HTR-8/SVneo (cell line): ENCODE measurements around the gene GPR4.

Experiments used
- DNase-seq: peaks from one replicate; pipeline ENCODE4 v3.0.0; 2011; ENCODE audit warnings: low spot score, mixed read lengths; ENCODE audit not compliant: insufficient read length
- FAIRE-seq: peaks from 2 replicates; lab custom pipeline; 2011; peaks lifted over from hg19 to GRCh38; lab: Jason Lieb, UNC

GPR4 gene

DNA sequence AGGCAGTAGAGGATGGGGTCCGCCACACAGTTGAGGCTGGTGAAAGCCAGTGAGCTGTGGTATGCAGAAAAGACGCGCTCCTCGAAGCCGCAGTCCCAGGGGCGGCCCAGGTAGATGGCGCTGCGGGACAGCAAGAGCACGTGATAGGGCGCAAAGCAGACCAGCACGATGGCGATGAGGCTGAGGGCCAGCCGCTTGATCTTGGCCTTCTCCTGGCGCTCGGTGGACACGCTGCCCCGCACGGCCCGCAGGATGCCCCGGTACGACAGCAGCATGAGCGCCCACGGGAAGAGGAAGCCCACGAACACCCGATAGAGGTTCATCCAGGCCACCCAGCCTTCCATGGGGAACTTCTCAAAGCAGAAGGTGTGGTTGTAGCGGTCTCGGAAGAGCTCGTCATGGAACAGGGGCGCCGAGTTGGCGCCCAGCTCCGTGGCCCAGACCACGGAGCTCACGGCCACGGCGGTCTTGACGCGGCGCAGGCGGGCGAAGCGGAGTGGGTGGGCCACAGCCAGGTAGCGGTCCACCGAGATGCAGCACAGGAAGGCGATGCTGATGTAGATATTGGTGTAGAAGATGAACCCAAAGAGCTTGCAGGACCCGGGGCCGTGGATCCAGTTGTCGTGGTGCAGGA, 10.9 kb downstream of the GPR4 start:
- DNase-seq (no peak), FAIRE-seq (no peak)

DNA sequence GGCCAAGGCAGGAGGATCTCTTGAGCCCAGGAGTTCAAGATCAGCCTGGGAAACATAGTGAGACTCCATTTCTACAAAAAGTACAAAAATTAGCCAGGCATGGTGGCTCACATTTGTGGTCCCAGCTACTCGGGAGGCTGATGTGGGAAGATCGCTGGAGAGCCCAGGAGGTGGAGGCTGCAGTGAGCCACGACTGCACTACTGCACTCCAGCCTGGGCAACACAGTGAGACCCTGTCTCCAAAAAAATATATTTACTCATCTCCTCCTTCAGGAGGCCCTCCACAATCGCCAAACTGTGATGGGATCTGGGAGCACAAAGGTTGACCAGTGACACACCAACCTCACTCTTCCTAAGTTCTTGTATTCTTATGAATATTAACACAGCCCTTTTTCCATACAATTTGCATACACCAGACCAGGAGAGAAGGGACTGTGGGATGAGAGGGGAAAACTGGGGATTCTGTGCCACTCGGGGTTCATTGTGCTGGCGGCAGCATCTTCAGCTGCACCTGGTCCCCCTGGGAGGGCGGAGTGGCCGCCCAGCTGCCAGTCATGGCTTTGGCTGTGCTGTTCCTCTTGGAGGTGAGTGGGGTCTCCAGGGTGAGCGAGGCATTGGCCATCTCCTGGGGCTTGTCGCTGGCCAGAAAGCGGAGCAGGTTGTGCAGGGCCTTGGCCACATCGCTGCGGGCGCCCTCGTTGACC, 11.6 kb downstream of the GPR4 start:
- FAIRE-seq (no peak), DNase-seq (no peak)

DNA sequence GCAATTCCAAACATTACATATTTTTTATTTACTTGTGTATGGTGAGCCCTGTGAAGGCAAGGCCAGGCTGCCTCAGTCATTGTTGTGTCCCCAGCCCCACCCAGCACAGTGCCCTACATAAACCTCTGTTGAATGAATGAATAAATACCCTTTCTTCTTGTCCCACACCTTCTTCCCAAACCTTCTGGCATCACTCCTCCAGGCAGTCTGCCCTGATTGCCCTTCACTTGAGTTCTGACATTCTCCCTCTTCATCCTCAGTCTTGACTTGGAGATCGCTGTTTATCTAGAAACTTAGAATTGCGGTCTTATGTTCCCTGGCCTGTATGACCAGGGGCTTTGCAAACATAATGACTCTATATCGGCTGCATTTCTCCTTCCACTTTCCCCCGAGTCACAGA, 12.2 kb downstream of the GPR4 start:
- no peak for DNase-seq
- no peak for FAIRE-seq

DNA sequence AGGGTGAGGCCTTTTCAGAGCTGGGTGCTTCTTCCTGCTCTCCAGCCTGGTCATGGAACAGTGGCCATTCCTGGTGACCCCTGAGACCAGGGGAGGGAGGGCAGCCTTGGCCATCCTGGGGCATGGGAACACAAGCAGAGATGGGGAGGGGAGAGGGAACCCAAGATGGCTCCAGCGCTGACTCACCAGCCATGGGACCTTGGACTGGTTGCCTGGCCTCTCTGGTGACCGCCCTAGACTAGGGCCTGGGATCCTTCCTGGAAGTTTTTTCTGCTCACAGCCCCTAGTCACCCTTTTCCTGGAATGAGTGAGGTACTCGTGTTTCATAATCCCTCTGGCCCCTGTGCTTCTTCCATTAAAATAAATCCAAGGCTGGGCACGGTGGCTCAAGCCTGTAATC, 14.1 kb downstream of the GPR4 start:
- FAIRE-seq (no peak), DNase-seq (no peak)

DNA sequence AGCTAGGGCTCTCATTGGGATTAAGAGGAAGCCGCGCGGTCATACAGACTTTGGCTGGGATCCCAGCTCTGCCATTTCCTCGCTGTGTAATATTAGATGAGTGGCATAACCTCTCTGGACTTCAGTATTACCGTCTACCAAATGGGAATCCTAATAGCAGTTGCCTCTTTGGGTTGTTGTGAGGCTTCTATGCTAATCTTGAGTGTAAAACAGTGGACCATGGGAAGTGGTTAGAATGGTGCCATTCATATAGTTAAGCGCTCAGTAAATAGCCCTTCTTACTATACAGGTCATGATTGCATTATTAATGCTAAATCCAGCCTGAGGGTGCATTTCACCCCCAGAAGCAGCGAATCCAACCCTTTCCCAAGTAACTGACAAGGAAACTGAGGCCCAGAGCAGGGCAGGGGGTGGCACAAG, 16.8 kb downstream of the GPR4 start:
- no peak for FAIRE-seq
- no peak for DNase-seq

DNA sequence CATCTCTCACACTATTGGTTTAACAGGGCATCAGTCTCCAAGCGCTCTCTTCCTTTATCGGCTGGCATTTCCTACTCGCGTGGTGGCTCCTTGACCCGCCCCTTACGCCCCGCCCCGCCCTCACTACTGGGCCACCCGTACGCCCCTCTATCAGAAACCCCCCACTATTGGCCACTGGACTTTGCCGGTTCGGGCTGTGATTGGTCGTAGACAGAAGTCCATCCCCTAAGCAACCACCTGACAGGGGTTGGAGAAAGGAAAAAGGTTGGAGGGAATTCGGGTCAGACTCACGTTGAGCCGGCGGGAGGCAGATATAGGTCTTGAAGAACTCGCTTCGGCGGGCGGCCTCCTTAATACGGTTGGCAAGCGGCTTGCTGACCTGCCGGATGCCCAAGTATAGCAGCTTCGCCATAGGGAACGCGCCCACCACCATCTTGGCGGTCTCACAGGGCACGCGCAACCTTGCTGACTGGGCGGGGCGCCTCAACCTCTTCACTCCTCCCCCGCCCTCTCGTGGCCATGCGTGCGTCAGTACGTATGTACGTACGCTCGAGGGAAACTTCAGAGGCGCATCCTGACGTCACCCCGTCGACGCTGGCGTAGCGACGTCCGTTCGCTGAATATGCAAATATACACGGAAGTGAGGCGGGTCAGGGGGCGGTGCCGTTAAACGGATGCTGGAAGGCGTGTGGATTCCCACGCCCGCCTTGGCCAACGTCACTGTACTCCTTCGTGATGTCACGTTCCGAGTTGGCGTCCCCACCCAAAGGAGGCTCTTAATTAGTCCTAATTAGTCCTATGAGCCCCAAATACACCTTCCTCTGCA, 17.5 kb downstream of the GPR4 start, which contains the start of gene OPA3:
OPA3 (minus strand) TSS at position 471 of the 826 bp plus-strand sequence; CDS start at position 433, 38 bp downstream.
- DNase-seq (peak; percentile 97), FAIRE-seq (peak; percentile 100)

DNA sequence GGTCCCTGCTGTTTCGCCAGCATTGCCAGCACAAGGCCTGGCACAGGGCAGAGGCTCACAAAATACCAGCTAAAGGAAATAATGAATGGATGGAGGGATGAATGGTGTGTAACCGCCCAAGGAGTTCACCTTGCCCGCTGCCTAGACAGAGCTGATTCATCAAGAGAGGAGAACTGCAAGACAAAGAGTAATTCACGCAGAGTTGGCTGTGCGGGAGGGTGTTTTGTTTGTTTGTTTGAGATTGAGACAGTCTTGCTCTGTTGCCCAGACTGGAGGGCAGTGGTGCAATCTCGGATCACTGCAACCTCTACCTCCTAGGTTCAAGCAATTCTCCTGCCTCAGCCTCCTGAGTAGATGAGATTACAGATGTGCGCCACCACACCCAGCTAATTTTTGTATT, 20.4 kb downstream of the GPR4 start:
- no peak for FAIRE-seq
- DNase-seq = no peak

DNA sequence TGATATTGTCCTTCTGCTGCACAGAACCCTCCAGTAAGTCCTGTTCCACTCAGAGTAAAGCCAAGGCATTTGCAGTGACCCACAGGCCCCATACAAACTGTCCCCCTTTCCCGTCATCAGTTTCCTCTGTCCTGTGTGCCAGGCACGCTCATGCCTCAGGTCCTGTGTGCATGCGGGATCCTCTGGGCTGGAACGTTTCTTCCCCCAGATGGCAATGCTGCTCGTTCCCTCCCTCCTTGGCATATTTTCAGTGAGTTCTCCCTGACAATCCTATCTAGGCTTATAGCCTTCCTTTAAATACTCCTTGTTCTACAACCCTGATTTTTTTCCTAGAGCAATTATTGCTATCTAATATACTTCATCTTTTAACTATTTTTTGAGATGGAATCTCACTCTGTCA, 23.2 kb downstream of the GPR4 start:
- FAIRE-seq (no peak), DNase-seq (no peak)

DNA sequence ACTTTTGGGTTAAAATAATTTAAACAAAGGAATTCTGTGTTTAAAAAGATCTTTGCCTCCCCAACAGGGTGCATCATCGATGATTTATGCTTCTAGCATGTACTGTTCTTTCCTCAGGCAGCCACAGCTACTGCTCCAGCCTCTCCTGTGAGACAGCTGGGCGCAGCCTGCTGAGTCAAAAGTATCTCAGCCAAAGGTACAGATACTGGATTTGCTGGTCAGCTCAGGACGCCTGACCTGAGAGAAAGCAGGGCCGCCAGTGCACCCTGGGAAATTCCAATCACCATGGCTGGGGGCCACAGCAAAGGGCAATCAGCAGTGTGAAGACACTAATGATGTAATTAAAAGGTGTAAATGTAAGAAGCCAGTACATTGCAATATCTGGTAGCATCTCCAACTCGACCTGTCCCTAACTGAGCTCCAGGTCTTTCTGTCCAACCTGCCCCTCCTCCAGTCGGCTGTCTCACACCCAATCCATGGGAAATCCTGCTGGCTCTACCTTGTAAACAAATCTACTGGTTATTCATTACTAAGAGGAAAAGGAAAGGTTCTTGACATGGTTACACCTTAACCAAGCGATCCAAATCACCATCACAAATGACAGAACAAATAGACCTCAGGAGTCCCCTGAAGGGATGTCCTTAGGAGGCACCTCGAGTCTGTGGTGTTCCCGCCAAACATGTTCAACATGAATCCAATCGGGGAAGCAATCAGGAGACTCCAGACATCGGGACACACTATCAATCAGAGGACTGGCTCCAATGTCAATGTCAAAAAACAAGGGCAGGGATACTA, 24.7 kb downstream of the GPR4 start:
- FAIRE-seq (peak; percentile 93), DNase-seq (peak; percentile 80)

DNA sequence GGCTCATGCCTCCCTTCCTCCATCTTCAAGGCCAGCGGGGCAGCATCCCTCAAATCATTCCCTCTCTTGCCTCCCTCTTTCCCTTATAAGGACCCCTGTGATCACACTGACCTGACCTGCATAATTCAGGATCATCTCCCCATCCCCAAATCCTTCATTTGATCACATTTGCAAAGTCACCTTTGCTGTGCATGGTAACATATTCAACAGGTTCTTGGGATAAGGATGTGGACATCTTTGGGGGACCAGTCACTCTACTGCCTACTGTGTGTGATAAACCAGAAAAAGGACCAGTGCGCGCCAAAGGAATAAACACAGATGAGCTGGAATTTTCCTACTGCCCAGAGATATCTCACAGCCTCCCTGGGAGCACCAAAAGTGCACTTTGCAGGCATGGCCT, 25.3 kb downstream of the GPR4 start:
- DNase-seq (no peak), FAIRE-seq (no peak)

DNA sequence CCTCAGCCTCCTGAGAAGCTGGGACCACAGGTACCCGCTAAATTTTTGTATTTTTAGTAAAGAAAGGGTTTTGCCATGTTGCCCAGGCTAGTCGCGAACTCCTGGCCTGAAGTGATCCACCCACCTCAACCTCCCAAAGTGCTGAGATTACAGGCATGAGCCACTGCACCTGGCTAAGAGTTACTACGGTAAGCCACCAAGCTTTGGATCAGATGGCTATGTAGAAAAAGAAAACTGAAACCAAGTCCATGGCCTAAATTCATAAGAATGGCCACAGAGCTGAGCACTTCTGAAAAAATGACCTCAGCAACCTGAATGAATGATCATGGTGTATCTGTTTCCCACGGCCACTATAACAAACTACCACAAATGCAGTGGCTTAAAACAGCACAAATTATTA, 26.8 kb downstream of the GPR4 start:
- DNase-seq (no peak), FAIRE-seq (no peak)

DNA sequence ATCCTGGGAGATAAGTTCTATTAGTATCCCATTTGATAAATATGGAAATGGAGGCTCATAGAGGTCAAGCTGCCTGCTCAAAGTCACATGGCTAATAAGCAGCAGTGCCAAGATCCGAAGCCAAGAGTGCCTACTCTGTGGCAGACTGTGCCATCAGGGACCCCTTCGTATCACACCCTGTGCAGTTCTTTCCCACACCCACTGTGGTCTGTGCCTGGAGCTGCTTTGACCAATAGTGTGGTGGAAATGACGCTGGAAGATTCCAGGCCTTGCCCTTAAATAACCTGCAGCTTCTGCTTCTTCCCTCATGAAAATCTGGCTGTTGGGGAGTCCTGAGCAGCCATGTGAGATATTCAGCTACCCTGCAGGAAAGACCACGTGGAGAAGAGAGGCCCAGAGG, 27.5 kb downstream of the GPR4 start:
- DNase-seq (no peak), FAIRE-seq (no peak)

DNA sequence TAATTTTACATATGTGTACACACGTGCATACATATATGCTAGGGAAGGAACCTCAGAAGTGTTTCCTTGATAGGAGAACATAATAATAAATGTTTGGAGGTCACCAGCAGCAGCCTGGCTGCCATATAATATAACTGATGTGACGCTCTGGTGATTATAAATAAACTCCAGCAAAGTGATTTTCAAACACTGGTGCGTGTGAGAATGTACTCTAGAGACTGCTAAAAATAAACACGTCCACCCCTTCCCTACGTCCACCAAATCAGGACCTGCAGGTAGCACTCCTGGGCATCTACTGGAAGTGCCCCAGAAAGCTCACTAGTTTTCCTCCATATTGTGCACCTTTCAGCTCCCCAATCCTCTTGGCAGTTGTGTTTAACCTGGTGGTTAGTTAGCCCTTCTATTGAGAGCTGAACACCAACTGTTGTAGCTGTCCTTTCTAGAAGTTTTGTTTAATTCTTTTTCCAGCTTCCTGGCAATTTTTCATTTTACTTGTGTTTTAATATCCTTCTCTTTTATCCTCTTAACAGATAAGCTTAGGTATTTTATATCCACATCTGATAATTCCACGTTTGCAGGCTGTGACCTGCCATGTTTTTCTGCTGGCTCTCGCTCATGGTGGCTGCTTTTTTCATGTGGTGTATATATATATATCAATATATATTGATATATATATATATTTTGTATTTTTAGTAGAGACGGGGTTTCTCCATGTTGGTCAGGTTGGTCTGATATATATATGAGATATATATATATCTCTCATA, 30.4 kb downstream of the GPR4 start:
- no peak for FAIRE-seq
- DNase-seq = no peak

DNA sequence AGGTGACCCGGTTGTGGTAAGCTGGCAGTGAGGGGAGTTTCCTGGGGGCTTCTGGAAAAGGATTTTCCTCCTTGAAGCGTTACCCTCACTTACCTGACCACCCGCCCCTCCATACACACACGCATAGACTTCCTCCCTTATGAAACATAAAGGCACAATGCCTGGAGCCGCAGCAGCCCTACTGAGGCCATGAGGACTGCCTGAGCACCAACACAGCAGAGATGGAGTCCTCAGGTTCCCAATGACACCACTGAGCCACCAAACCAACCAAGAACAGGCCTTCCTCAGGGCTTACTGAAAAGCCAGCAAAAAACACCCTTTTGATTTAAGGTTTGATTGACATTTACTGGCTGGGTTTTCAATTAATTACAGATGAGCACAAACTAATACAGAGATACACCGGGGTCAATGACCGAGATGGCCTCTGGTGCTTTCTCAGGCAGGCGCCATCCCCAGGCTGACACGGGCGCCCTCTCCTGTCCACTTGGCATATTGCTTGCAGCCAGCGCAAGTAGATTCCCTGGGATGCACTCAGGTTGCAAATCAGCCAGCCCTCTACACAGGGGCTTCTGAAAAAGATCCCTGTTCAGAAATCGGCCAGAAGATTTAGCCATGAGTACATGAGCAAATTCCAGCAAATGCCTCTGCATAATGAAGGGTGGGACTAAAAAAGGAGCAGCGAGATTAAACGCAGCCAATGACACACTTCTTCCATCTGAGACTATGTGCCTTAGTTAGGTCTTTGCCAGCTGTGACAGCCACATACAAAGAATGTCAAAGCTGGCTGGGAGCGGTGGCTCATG, 32.2 kb downstream of the GPR4 start:
- no peak for FAIRE-seq

DNA sequence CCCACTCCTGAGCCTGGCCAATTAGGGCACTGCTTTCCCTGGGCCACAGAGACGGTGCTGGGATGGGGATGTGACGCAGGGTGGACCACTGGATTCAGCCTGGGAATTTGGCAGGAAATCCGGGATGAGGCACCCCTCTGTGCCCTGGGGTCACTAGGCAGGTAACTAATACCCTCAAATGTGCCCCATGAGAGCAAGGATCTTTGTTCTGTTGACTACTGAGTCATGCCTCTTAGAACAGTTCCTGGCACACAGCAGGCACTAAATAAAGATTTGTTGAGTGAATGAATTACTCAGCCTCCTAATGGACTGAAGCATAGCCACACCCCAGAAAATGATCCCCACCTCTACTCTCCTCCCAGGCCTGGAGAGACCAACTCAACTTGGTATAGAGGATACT, 33.3 kb downstream of the GPR4 start:
- no peak for DNase-seq
- no peak for FAIRE-seq

More for the DNA sequence above, 32.2 kb downstream of the GPR4 start:
- no peak for DNase-seq

DNA sequence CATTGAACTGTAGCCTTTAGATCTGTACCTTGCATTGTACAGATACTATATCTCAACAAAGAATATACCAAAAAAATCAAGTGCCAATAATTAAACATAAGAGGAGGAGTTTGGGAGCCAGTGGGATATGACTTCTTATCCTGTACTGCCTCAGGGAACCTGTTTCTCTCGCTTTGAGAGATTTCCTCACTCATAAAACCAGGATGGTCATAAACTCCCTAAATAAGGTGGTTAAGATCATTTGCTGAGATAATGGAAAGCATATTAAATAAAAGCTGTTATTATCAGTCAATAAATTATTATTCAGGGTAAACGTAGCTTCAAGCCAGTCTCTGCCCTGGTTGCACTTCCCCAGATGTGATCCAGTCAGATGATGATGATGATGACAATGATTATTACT, 34.4 kb downstream of the GPR4 start:
- DNase-seq = no peak
- no peak for FAIRE-seq

DNA sequence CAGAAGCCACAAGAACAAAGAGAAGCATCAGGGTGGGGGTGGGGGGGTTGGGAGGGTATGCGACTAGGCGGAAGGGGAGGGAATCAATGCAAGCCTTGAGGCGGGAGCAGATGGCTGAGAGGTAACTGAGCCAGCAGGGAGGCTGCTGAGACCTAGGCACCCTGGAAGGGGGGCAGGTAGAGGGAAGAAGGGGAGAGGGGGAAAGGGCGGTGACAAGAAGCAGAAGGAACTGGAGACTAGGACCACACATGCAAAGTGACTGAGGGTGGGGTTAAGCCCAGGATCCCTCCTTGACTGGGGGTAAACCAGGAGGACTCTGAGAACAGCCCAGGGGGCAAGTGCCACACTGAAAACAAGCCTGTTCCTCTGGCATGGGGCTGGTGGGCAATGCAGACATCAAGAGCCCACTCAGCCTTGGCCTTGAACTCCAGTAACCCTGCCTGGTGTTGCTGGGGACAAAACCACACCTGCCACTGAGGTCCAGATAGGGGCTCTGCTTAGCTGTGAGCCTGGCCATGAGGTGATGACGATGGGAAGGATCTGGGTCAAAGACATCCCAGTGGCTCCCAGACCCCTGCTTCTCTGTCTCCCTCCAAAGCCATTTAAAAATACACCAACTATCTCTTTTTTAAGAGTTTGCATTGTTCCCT, 37.8 kb downstream of the GPR4 start:
- DNase-seq (no peak), FAIRE-seq (no peak)

DNA sequence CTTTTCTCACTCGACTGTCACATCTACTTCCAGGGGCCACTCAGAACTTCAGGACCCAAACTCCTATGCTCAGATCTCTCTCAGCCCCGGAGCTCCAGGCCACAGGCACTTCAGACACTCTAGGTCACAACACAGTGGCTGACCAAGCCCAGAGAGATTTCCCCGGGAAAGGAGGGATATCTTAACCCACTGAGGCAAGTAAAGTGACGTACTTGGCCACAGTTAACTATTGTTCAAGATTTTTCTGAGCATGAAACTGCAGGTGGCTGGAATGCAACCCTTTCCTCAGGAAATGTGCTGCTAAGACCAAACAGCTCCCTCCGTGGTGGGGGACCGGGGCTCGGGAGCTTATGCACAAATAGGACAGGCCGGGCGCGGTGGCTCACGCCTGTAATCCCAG, 41.3 kb downstream of the GPR4 start:
- no peak for FAIRE-seq
- DNase-seq = no peak
